Right atrium auricular region (tissue), 2 donors: ENCODE data around the gene TOM1L2. TPM values are rescaled to one million over a fixed set of nuclear protein-coding genes. Genes with fewer than 3 reads are reported as not detected.

Experiments
- DNase-seq: peaks from one replicate; pipeline ENCODE4 v3.0.0-alpha.2; 2019; ENCODE audit warnings: low spot score
- H3K27ac ChIP-seq, 2 donors: fragments of 200-600 bp; sonication (generic); 1 replicate in 1 of 2; 2 replicates in 1 of 2; pipeline ENCODE4 v1.5.1; 2016 to 2019
- H3K27me3 ChIP-seq, 2 donors: fragments of 200-600 bp; sonication (generic); one replicate each; pipeline versions ENCODE4 v1.5.1 to v1.6.0; 2017 to 2019
- H3K36me3 ChIP-seq: fragments of 200-600 bp; sonication (generic); one replicate; pipeline ENCODE4 v1.5.1; 2016
- H3K4me1 ChIP-seq, 2 donors: fragments of 200-600 bp; sonication (generic); one replicate each; pipeline versions ENCODE4 v1.5.1 to v1.6.0; 2017 to 2019
- H3K4me3 ChIP-seq, 2 donors: fragments of 200-600 bp; sonication (generic); 1 replicate in 1 of 2; 2 replicates in 1 of 2; pipeline ENCODE4 v1.5.1; 2017 to 2019; ENCODE audit warnings: mild to moderate bottlenecking in 1 of 2, moderate library complexity in 1 of 2
- H3K9me3 ChIP-seq, 2 donors: fragments of 200-600 bp; sonication (generic); one replicate each; pipeline ENCODE4 v1.5.1; 2019
- total RNA-seq, 2 donors: library from RNA; depleted of rRNA; stranded (reverse); fragments of >200 nt; gene quantifications; one replicate each; pipeline ENCODE4 v1.1.0, GENCODE V29; 2016
- TF ChIP-seq, protein P1 (sequence below), 2 donors: fragments of 200-600 bp; sonication (generic); IDR thresholded peaks; one replicate each; pipeline ENCODE4 v1.5.1; 2019; ENCODE audit warnings: antibody characterized with exemption in 2 of 2

TOM1L2 gene
- total RNA-seq, 2 donors from 2014 or later, result 186 to 347 TPM

DNA sequence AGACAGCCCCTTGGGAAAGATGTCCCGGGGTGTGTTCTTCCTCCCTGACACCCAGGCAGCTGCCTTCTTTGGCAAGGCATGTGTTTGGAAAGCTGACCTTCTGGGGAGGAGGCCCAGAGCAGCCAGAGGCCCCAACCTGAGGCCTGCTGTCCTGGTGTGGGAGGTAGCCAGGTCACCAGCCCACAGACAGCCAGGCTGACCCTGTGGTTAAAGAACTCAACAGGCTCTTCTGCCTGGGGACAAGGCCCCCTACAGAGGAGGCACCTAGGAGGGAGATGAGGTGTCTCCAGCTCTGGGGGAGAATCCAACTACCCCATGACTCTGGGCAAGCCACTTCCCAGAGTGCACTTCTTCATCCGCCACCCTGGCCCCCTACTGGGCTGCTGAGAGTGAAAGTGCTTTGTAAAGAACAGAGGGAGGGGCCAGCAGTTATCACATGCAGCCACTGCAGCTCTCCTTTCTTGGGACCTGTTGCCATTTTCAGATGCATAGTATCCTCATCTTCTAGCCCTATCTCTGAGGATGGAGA lies 122.3 kb downstream of the TOM1L2 start:
- no peaks in the 10 kb centered on the region for H3K9me3 ChIP-seq
- peaks cover 0 to 45% of the 10 kb centered on the region in 2 donors for H3K4me1 ChIP-seq
- TF ChIP-seq, protein P1, sequence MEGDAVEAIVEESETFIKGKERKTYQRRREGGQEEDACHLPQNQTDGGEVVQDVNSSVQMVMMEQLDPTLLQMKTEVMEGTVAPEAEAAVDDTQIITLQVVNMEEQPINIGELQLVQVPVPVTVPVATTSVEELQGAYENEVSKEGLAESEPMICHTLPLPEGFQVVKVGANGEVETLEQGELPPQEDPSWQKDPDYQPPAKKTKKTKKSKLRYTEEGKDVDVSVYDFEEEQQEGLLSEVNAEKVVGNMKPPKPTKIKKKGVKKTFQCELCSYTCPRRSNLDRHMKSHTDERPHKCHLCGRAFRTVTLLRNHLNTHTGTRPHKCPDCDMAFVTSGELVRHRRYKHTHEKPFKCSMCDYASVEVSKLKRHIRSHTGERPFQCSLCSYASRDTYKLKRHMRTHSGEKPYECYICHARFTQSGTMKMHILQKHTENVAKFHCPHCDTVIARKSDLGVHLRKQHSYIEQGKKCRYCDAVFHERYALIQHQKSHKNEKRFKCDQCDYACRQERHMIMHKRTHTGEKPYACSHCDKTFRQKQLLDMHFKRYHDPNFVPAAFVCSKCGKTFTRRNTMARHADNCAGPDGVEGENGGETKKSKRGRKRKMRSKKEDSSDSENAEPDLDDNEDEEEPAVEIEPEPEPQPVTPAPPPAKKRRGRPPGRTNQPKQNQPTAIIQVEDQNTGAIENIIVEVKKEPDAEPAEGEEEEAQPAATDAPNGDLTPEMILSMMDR (IDR thresholded peaks at IDR 0.05), result peak in 1 of 2 donors; percentile 37
- no peaks in the 10 kb centered on the region for H3K27me3 ChIP-seq
- DNase-seq, result peak; percentile 73
- H3K36me3 ChIP-seq, result peaks cover 17% of the 10 kb centered on the region
- peak overlapping the region; percentile 78 to 85 for H3K27ac ChIP-seq
- no peak overlapping the region for H3K4me3 ChIP-seq

DNA sequence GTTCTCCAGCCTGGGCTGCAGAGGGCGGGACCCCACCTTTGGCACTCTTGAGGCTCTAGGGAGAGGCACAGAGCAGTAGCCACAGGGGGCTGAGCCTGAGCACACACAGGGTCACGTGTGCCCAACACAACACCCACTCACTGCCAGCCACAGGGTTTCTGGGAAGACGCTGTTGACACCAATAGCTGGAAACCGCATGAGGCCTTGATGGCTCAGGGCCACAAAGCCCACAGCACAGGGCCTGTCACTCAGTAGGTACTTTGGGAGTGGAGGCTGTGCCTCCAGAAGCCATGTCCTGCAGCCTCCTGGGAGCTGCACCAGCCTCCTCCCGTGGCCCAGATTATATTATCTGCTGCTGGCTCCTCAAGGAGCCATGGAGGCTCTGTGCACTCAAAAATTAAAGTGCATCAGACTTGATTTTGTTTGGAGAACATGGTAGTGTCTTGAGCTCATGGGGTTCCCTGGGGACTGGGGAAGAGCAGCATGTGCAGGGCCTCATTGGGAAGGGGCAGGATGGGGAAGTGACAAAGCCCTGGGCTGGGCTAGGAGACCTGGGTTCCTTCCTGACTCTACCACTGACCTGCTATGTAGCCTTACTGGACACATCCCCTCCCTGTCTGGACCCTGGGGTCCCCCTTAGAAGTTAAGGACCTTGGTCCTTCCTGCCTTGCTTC lies 122.9 kb downstream of the TOM1L2 start:
- Histone ChIP-seq H3K27me3 (no peaks in the 10 kb centered on the region), H3K4me3 (no peak overlapping the region), H3K4me1 (peaks cover 0 to 45% of the 10 kb centered on the region in 2 donors), H3K27ac (peak overlapping the region; percentile 78 to 85), H3K9me3 (no peaks in the 10 kb centered on the region), H3K36me3 (peaks cover 17% of the 10 kb centered on the region)
- TF ChIP-seq, protein P1 (IDR thresholded peaks at IDR 0.05), result no peak
- peak; percentile 75 for DNase-seq

DNA sequence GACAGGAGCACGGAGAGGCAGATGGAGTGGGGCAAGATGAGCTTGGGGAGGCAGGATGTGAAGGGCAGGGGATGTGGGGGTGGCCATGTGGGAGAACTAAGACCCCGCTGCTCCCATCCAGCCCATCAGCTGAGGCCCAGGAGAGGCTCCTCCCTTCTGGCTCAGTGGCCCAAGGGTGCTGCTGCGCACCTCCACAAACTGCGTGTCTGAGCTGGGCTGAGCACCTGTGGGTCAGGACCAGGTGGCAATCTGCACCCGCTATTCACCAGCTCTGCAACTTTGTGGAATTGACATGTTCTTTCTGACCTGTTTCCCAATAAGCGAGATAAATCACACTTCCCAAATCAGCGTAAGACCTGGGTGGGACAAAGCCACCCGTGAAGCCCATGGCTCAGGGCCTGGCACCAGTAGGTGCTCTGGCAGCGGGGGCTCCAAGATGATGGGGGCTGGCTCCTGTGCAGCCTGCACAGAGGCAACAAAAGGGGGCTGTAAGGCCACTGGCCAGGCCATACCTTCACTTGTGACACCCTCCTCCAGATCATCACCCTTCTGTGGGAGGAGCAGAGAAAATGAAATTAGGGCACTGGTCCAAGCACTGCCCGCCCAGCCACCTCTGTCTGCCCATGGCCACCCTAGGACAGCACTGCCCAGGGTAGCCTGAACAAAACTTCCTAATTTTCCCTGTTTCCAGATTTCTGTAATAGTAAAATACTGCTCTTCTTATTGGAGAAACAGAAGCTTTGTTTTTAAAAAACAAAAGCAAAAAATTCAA lies 123.7 kb downstream of the TOM1L2 start:
- TF ChIP-seq, protein P1 (IDR thresholded peaks at IDR 0.05), result no peak
- Histone ChIP-seq H3K36me3 (peaks cover 17% of the 10 kb centered on the region), H3K4me1 (peaks cover 0 to 45% of the 10 kb centered on the region in 2 donors), H3K27ac (peak overlapping the region; percentile 78 to 85), H3K4me3 (no peak overlapping the region), H3K27me3 (no peaks in the 10 kb centered on the region), H3K9me3 (no peaks in the 10 kb centered on the region)
- no peak for DNase-seq

DNA sequence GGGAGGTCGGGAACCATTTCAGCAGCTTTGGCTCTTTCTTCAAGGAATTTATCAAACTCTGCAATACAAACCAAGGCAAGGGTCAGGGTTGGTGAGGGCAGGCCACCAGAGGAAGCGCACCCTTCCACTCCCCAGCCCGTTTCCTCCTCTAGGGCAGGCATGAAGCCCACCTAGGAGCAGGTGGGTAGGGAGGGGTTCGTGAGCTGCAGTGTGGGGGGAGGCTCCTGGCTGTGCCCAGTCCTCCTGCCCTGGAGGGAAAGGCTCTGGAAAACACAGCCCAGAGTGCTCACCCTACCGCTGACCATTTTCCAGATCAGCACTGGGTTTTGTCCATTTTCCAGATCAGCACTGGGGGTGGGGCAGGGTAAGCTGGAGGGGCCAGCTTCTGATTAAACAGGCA lies 124.5 kb downstream of the TOM1L2 start:
- H3K9me3 ChIP-seq, result no peaks in the 10 kb centered on the region
- H3K4me3 ChIP-seq, result no peak overlapping the region
- TF ChIP-seq, protein P1 (IDR thresholded peaks at IDR 0.05), result no peak
- peaks cover 0 to 45% of the 10 kb centered on the region in 2 donors for H3K4me1 ChIP-seq
- H3K27me3 ChIP-seq, result no peaks in the 10 kb centered on the region
- no peak for DNase-seq
- H3K27ac ChIP-seq, result peak overlapping the region in 1 of 2 donors; percentile 15
- H3K36me3 ChIP-seq, result peaks cover 17% of the 10 kb centered on the region

DNA sequence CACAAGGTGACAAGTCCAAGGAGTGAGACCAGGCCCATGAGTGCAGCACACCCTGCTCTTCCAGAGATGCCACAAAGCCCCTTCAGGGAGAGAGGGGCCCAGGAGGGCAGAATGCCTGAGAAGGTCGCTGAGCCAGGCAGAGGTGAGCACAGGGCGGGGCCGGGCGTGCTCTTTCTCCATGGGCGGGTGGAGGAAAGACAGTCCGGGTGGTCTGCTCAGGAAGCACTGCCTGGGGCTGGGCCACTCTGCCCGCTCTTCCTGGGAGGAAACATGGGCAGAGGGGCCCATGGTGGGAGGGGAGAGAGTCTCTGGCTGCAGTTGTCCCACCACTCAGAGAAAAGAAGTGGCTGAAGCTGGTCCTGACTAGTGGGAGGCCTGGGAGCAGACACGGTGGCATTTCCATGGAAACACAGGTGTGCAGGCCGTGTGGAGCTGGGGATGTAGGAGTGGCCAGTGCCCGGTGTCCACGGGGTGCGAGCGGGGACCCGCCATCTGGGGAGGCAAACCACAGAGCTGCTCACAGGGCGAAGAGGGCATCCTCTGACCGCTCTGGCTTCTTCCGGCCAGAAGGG lies 125.0 kb downstream of the TOM1L2 start:
- H3K9me3 ChIP-seq, result no peaks in the 10 kb centered on the region
- DNase-seq, result no peak
- H3K4me1 ChIP-seq, result peaks cover 0 to 51% of the 10 kb centered on the region in 2 donors
- no peaks in the 10 kb centered on the region for H3K27me3 ChIP-seq
- H3K4me3 ChIP-seq, result no peak overlapping the region
- TF ChIP-seq, protein P1 (IDR thresholded peaks at IDR 0.05), result no peak
- peaks cover 17% of the 10 kb centered on the region for H3K36me3 ChIP-seq
- H3K27ac ChIP-seq, result peak overlapping the region; percentile 15 to 19
